AG04450 (cell line): ENCODE measurements around the gene CCDC167. TPM values are rescaled to one million over a fixed set of nuclear protein-coding genes. Genes with fewer than 3 reads are reported as not detected.

Experiments used
- CTCF ChIA-PET: fragments of 300-600, 350-600 bp; formaldehyde crosslinking; extraction: SDS; loops from one replicate; lab custom pipeline; 2022; ENCODE audit warnings: antibody characterized with exemption, inconsistent platforms; lab: Charles Lee
- POLR2A ChIA-PET: fragments of 350-600 bp; formaldehyde crosslinking; extraction: SDS; loops from one replicate; lab custom pipeline; 2021; ENCODE audit warnings: antibody characterized with exemption, inconsistent platforms; lab: Yijun Ruan, JAX
- DNase-seq: peaks from one replicate; pipeline ENCODE4 v3.0.0-alpha.2; 2011; ENCODE audit warnings: low read depth, low spot score
- H3K27ac ChIP-seq: one replicate; pipeline ENCODE4 v1.5.1; 2012; ENCODE audit warnings: low read depth, low read length, control low read depth
- H3K27me3 ChIP-seq: one replicate; pipeline ENCODE4 v1.6.0; 2012; ENCODE audit warnings: low read length; ENCODE audit not compliant: control insufficient read depth, insufficient read depth
- H3K4me3 ChIP-seq: 2 replicates; pipeline ENCODE4 v1.5.1; 2011; ENCODE audit warnings: mild to moderate bottlenecking, low read depth, low read length, control low read depth
- H3K9me3 ChIP-seq: 2 replicates; pipeline ENCODE4 v1.5.1; 2012; ENCODE audit warnings: low read length; ENCODE audit not compliant: control insufficient read depth, insufficient read depth
- CTCF ChIP-seq: IDR thresholded peaks from 2 replicates; pipeline ENCODE4 v1.5.1; 2011; ENCODE audit warnings: low read depth, low read length, control low read depth, inconsistent platforms
- polyA plus RNA-seq: library from polyadenylated mRNA; depleted of rRNA; stranded (reverse); fragments of >200 nt; gene quantifications from 2 replicates; pipeline ENCODE4 v1.2.3, GENCODE V29; 2011

The CCDC167 gene
- polyA plus RNA-seq, 1 experiment, result 27.3 TPM

GRCh38 chr6:37514321-37514771 is 14.7 kb upstream of the CCDC167 start:
- Histone ChIP-seq H3K4me3 (no peak overlapping the region), H3K9me3 (no peaks in the 10 kb centered on the region), H3K27ac (no peak overlapping the region), H3K27me3 (peaks cover 47% of the 10 kb centered on the region)
- ChIA-PET CTCF (no interaction called here), POLR2A (no interaction called here)
- no peak for TF ChIP-seq CTCF
- no peak for DNase-seq

DNA sequence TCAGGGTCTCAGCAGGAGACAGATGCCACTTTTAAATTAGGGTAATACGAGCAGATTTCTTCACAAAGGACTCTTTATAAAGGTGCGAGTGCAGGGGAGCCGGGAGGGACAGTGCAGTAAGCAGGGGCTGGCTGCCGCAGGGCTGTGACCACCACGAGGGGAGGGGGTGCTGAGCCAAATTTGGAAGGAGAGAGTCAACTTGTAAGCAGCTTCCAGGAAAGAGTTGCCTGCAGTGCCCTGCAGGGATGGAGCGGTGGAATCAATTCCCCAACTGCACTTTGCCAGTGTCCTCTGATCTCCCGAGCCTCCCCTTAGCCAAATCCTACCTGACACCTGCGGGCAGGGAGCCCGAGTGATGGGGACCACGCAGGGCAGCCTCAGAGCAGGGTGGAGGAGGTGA is 13.9 kb upstream of the CCDC167 start:
- H3K27me3 ChIP-seq, result peaks cover 45% of the 10 kb centered on the region
- TF ChIP-seq CTCF, result no peak
- POLR2A ChIA-PET, result no interaction called here
- CTCF ChIA-PET, result no interaction called here
- H3K4me3 ChIP-seq, result no peak overlapping the region
- DNase-seq, result no peak
- H3K27ac ChIP-seq, result no peak overlapping the region
- H3K9me3 ChIP-seq, result no peaks in the 10 kb centered on the region

GRCh38 chr6:37513155-37513554 is 13.5 kb upstream of the CCDC167 start:
- no peak overlapping the region for H3K4me3 ChIP-seq
- no peak overlapping the region for H3K27ac ChIP-seq
- no peaks in the 10 kb centered on the region for H3K9me3 ChIP-seq
- no peak for TF ChIP-seq CTCF
- POLR2A ChIA-PET, result no interaction called here
- no peak for DNase-seq
- CTCF ChIA-PET, result no interaction called here
- H3K27me3 ChIP-seq, result peaks cover 45% of the 10 kb centered on the region

DNA sequence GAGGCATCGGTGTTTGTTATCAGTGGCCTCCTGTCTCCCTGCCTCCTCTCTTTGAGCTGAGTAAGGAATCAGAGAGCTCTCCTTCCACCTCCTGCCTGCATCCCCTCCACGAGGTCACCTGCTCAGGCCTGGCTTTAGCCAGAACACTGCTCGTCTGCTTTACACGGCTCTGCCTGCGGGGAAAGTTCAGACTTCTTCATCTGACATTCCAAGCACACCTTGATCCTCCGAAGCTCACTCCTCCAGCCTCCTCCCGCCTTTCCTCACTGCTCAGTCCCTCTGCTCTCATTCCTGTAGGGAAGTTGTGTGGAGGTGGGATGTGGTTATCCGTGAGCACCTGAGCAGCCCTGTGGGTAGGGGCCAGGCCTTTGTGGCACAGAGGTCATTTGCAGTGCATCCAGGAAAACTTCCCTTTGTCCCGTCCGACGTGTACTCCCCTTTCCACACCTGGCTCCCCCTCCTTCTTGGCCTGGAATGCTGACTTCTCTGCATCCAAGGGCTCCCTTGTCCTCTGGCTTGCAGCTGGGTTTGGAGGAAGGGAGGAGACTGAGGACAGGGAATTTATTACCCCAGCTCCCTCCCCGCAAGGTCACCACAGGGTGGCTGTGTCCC is 12.8 kb upstream of the CCDC167 start:
- TF ChIP-seq CTCF, result no peak
- no peak overlapping the region for H3K4me3 ChIP-seq
- no peak for DNase-seq
- H3K27ac ChIP-seq, result no peak overlapping the region
- peaks cover 44% of the 10 kb centered on the region for H3K27me3 ChIP-seq
- POLR2A ChIA-PET, result no interaction called here
- H3K9me3 ChIP-seq, result no peaks in the 10 kb centered on the region
- CTCF ChIA-PET, result interaction anchor here (0.5 to 0.6 kb wide), 2 partner anchors 12 to 334 kb away, joined by 5 to 6 read pairs; no protein-coding TSS in a partner anchor

DNA sequence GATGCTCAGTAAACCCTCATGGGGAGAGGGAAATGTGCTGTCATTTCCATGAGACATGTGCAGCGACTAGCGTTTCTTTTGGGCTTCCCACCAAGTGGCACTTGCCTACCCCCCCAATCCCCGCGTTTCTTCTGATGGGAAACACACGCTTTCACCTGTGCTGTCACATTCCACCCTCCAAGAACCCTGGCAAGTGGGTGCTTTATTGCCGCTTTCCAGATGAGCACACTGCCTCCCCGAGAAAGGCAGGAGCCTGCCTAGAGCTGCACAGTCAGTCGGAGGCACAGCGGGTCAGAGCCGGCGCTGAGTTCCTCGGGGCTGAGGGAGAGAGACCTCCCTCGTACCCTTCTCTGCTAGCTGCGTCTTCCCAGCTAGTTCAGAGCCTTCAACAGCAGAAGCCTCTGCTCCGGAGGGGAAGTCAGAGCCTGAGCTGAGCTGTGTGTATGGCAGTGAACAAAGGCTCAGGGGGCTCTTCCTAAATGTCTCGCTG is 12.3 kb upstream of the CCDC167 start:
- ChIA-PET CTCF (no interaction called here), POLR2A (no interaction called here)
- DNase-seq, result no peak
- no peak overlapping the region for H3K4me3 ChIP-seq
- H3K27me3 ChIP-seq, result peaks cover 39% of the 10 kb centered on the region
- H3K27ac ChIP-seq, result no peak overlapping the region
- no peak for TF ChIP-seq CTCF
- H3K9me3 ChIP-seq, result no peaks in the 10 kb centered on the region
